Glutamatergic neuron (in vitro differentiated cells): Measurements from ENCODE around the gene PODXL. TPM values are rescaled to one million over a fixed set of nuclear protein-coding genes. Genes with fewer than 3 reads are reported as not detected.

Experiments used
- DNase-seq: peaks from one replicate; pipeline ENCODE4 v3.0.0; 2022
- H3K27ac Mint-ChIP-seq: one replicate; pipeline ENCODE4 v1.8.0; 2020; ENCODE audit warnings: mild to moderate bottlenecking, mixed read lengths, inconsistent platforms; ENCODE audit not compliant: unreplicated experiment
- H3K27me3 Mint-ChIP-seq: one replicate; pipeline ENCODE4 v1.8.0; 2020; ENCODE audit warnings: mild to moderate bottlenecking, moderate library complexity, mixed read lengths, inconsistent platforms; ENCODE audit not compliant: unreplicated experiment
- H3K36me3 Mint-ChIP-seq: one replicate; pipeline ENCODE4 v1.8.0; 2020; ENCODE audit warnings: mild to moderate bottlenecking, mixed read lengths, inconsistent platforms; ENCODE audit not compliant: unreplicated experiment
- H3K4me1 Mint-ChIP-seq: one replicate; pipeline ENCODE4 v1.8.0; 2020; ENCODE audit warnings: mild to moderate bottlenecking, low read depth, mixed read lengths, inconsistent platforms; ENCODE audit not compliant: unreplicated experiment
- H3K4me3 Mint-ChIP-seq: one replicate; pipeline ENCODE4 v1.8.0; 2020; ENCODE audit warnings: mild to moderate bottlenecking, mixed read lengths, inconsistent platforms; ENCODE audit not compliant: unreplicated experiment
- H3K9me3 Mint-ChIP-seq: one replicate; pipeline ENCODE4 v1.8.0; 2020; ENCODE audit warnings: mild to moderate bottlenecking, moderate library complexity, mixed read lengths, inconsistent platforms; ENCODE audit not compliant: unreplicated experiment
- total RNA-seq: library from RNA; stranded (reverse); fragmentation: NEBNext Ultra II Directional; extraction: Animal tissue kit (Norgen Biotek cat#: 25700); gene quantifications from one replicate; pipeline ENCODE4 v1.2.1, GENCODE V29; 2021; ENCODE audit not compliant: unreplicated experiment
- TF ChIP-seq, protein P1 (sequence below): fragments of 200-600 bp; sonication (generic); IDR thresholded peaks from one replicate; pipeline ENCODE4 v1.5.0; 2021; ENCODE audit not compliant: partially characterized antibody, unreplicated experiment

Gene PODXL
- total RNA-seq, 1 donor from 2014 or later, result 12.3 TPM

DNA sequence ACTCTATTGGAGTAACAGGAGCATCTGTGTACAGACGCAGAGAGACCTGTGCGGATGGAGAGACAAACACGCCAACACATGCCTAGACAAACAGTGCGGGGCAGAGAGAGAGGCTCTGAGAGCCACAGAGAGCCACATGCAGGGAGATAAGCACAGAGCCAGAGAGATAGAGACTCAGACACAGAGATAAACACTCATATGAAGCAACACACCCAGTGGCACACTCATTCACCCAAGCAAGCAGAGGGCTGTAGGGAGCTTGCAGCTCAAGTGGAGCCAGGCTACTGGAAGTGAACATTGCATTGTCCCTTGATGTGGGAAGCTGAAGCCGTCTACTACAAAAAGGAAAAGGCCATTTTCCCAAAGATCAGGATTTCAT, 46.6 kb upstream of the PODXL start:
- Mint-ChIP-seq H3K4me1 (peaks cover 8% of the 10 kb centered on the region), H3K4me3 (no peak overlapping the region), H3K36me3 (peaks cover 4% of the 10 kb centered on the region), H3K27me3 (peaks cover 13% of the 10 kb centered on the region), H3K27ac (no peak overlapping the region), H3K9me3 (no peaks in the 10 kb centered on the region)
- no peak for DNase-seq
- TF ChIP-seq, protein P1, sequence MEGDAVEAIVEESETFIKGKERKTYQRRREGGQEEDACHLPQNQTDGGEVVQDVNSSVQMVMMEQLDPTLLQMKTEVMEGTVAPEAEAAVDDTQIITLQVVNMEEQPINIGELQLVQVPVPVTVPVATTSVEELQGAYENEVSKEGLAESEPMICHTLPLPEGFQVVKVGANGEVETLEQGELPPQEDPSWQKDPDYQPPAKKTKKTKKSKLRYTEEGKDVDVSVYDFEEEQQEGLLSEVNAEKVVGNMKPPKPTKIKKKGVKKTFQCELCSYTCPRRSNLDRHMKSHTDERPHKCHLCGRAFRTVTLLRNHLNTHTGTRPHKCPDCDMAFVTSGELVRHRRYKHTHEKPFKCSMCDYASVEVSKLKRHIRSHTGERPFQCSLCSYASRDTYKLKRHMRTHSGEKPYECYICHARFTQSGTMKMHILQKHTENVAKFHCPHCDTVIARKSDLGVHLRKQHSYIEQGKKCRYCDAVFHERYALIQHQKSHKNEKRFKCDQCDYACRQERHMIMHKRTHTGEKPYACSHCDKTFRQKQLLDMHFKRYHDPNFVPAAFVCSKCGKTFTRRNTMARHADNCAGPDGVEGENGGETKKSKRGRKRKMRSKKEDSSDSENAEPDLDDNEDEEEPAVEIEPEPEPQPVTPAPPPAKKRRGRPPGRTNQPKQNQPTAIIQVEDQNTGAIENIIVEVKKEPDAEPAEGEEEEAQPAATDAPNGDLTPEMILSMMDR, result no peak

DNA sequence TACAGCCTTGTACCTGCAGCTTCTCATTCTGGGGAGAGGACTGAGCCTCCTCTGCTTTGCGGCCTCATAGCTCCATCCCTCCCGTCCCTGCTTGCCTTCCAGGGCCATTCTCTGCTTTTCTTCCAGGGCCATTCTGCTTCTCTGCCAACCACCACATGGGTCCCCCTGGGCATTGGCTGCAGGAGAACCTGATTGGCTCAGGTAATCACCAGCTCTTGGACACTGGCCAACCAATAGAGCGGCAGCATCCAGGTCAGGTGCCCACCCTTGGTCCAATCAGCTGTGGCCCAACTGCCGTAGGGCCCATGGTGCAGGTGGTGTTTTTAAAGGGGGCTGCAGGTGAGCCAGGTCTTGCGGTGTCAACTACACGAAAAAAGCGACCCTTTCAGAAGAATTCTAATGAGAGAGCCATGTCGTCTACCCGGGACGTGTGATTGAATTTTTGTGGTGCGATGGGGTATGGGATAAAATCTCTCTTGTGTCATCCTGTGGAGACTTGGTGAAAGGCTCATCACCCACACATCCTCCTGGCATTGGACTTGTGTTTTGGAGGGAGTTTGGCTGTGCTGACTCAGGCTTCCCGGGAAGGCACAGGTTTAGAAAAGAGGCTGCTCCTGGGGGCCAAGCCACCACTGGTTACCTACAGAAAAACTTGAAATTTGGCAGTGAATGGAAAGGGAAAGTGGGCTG, 46.0 kb upstream of the PODXL start:
- Mint-ChIP-seq H3K9me3 (no peaks in the 10 kb centered on the region), H3K27ac (no peak overlapping the region), H3K4me3 (no peak overlapping the region), H3K36me3 (peaks cover 4% of the 10 kb centered on the region), H3K27me3 (peaks cover 11% of the 10 kb centered on the region), H3K4me1 (peaks cover 5% of the 10 kb centered on the region)
- TF ChIP-seq, protein P1, result no peak
- no peak for DNase-seq

DNA sequence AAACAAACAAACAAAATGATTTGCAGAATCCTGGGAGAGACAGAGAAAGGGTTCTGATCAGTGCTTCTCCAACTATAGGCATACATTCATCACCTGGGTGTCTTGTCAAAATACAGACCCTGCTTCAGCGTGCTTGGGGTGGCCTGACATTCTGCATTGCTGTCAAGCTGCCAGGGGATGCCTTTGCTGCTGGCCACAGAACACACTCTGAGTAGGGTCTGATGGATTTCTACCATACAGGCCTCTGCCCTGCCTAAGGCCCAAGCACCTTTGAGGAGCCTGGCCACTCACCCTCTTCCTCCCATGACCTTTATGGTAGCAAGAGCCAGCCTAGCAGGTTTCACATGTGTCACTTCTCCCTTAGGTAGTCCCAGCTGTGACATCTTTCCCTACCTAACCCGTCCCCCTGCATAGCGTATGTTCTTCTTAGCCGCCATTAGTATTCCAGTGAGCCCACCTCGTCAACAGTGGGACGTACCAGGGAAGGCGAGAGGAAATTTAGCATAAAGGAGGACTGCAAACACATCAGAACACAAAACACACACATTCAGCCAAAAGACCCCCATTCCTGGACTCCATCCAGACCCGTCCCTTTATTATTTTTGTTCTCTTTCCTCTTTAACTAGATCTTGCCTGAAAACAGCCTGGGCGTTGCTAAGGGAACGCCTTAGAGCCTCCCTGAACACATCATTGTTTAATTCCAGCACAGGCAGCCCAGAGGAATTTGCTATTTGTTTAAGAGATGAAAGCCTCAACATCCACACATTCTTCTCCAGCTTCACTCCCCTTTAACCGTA, 43.9 kb upstream of the PODXL start:
- H3K36me3 Mint-ChIP-seq, result no peaks in the 10 kb centered on the region

DNA sequence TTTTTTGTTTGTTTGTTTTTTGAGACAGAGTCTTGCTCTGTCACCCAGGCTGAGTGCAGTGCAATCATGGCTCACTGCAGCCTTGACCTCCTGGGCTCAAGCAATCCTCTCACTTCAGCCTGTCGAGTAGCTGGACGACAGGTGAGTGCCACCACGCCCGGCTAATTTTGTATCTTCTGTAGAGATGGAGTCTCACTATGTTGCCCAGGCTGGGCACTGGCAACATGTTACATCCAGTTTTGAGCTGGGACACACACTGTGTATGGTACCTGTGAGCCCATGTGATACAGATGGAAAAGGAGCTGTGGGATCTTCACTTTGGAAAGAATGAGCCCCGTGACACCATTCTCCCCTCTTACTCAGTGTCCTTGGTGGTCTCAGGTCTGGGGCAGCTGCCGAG, 40.4 kb upstream of the PODXL start:
- peaks cover 4% of the 10 kb centered on the region for H3K9me3 Mint-ChIP-seq
- no peak overlapping the region for H3K4me3 Mint-ChIP-seq
- DNase-seq, result no peak
- peaks cover 3% of the 10 kb centered on the region for H3K27me3 Mint-ChIP-seq
- no peak overlapping the region for H3K27ac Mint-ChIP-seq
- H3K4me1 Mint-ChIP-seq, result peaks cover 1% of the 10 kb centered on the region
- no peaks in the 10 kb centered on the region for H3K36me3 Mint-ChIP-seq
- TF ChIP-seq, protein P1, result no peak

More for the DNA sequence above, 43.9 kb upstream of the PODXL start:
- TF ChIP-seq, protein P1, result no peak
- peaks cover 4% of the 10 kb centered on the region for H3K4me1 Mint-ChIP-seq
- H3K4me3 Mint-ChIP-seq, result no peak overlapping the region
- no peak for DNase-seq
- H3K9me3 Mint-ChIP-seq, result peaks cover 3% of the 10 kb centered on the region
- H3K27ac Mint-ChIP-seq, result no peak overlapping the region
- peaks cover 5% of the 10 kb centered on the region for H3K27me3 Mint-ChIP-seq

DNA sequence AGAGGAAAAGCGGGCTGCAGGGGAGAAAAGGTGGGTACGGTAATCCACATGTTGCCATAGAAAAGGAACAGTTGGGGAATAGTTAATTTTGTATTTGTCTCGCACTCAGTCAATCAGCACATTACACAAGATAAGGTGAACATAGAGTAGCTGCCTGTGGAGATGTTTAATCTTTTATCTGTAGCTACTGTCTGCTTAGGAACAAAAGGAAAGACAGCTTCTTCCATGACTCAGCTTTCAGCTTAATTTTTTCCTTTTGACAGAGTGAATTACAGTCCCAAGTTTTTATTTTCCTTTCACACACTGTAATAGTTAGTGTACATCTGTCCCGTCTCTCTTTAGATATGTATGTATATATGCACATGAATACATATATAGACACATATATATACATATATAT, 39.3 kb upstream of the PODXL start:
- Mint-ChIP-seq H3K27ac (no peak overlapping the region), H3K9me3 (peaks cover 9% of the 10 kb centered on the region), H3K4me3 (no peak overlapping the region), H3K4me1 (peaks cover 7% of the 10 kb centered on the region), H3K27me3 (peaks cover 5% of the 10 kb centered on the region), H3K36me3 (no peaks in the 10 kb centered on the region)
- no peak for DNase-seq
- TF ChIP-seq, protein P1, result no peak
